PC-3 (cell line): ENCODE measurements around the gene ADGRG3. TPM values are rescaled to one million over a fixed set of nuclear protein-coding genes. Genes with fewer than 3 reads are reported as not detected.

Experiments
- ATAC-seq: fragments of 200-7000 bp; cut with Tn5 transposase; 2 replicates; pipeline ENCODE4 v1.9.1; 2020; ENCODE audit warnings: mild to moderate bottlenecking, moderate library complexity
- BruUV-seq: library from RNA; stranded (reverse); fragments of 400-500 nt; replicated peaks from 2 replicates; lab custom pipeline; 2021; lab: Mats Ljungman, UMichigan
- CTCF ChIA-PET: fragments of 300-600 bp; sonication (Branson Sonifier 250); formaldehyde crosslinking; loops from one replicate; lab custom pipeline; 2022; ENCODE audit warnings: antibody characterized with exemption; lab: Charles Lee
- POLR2A ChIA-PET: fragments of 300-600 bp; sonication (Branson Sonifier 250); formaldehyde crosslinking; loops from one replicate; lab custom pipeline; 2022; ENCODE audit warnings: antibody characterized with exemption; ENCODE audit not compliant: unreplicated experiment; lab: Charles Lee
- DNase-seq: peaks from one replicate; pipeline ENCODE4 v3.0.0-alpha.2; 2015
- H2AFZ ChIP-seq: fragments of 300-600 bp; sonication (generic); 2 replicates; pipeline ENCODE4 v1.6.0; 2016; ENCODE audit warnings: antibody characterized with exemption, low read length
- H3F3A ChIP-seq: fragments of 300-600 bp; sonication (generic); one replicate; pipeline ENCODE4 v1.6.0; 2017; ENCODE audit warnings: antibody characterized with exemption, low read length, control low read depth, mild to moderate bottlenecking; ENCODE audit not compliant: unreplicated experiment
- H3K27ac ChIP-seq: fragments of 300-600 bp; sonication (generic); 2 replicates; pipeline ENCODE4 v1.5.1; 2016; ENCODE audit warnings: mild to moderate bottlenecking, low read length
- H3K27me3 ChIP-seq: fragments of 300-600 bp; sonication (generic); 2 replicates; pipeline ENCODE4 v1.6.1; 2016; ENCODE audit warnings: low read length, mixed read lengths
- H3K36me3 ChIP-seq: fragments of 300-600 bp; sonication (generic); 2 replicates; pipeline ENCODE4 v1.6.1; 2016; ENCODE audit warnings: low read depth, mixed run types, low read length, mixed read lengths
- H3K4me1 ChIP-seq: fragments of 300-600 bp; sonication (generic); 2 replicates; pipeline ENCODE4 v1.5.1; 2016; ENCODE audit warnings: low read length; ENCODE audit not compliant: insufficient read depth
- H3K4me2 ChIP-seq: fragments of 300-600 bp; sonication (generic); 2 replicates; pipeline ENCODE4 v1.6.0; 2016; ENCODE audit warnings: low read length
- H3K4me3 ChIP-seq: fragments of 300-600 bp; sonication (generic); 2 replicates; pipeline ENCODE4 v1.5.1; 2016; ENCODE audit warnings: mild to moderate bottlenecking, low read length, mixed read lengths
- H3K79me2 ChIP-seq: fragments of 300-600 bp; sonication (generic); 2 replicates; pipeline ENCODE4 v1.6.1; 2017; ENCODE audit warnings: low read length, mixed read lengths
- H3K9ac ChIP-seq: fragments of 300-600 bp; sonication (generic); 2 replicates; pipeline ENCODE4 v1.6.0; 2016; ENCODE audit warnings: mild to moderate bottlenecking, low read length
- H3K9me2 ChIP-seq: fragments of 300-600 bp; sonication (generic); replicated peaks from 2 replicates; pipeline ENCODE4 v1.6.1; 2016; ENCODE audit warnings: mixed run types, low read length, mixed read lengths
- H3K9me3 ChIP-seq: fragments of 300-600 bp; sonication (generic); 2 replicates; pipeline ENCODE4 v1.6.1; 2016; ENCODE audit warnings: low read length, mixed read lengths
- H4K20me1 ChIP-seq: fragments of 300-600 bp; sonication (generic); 2 replicates; pipeline ENCODE4 v1.6.1; 2016; ENCODE audit warnings: low read length, mixed read lengths
- EZH2 ChIP-seq: fragments of 300-600 bp; sonication (generic); IDR thresholded peaks from one replicate; pipeline ENCODE4 v1.6.1; 2017; ENCODE audit warnings: antibody characterized with exemption, mild to moderate bottlenecking, low read length; ENCODE audit not compliant: unreplicated experiment
- EZH2phosphoT487 ChIP-seq: fragments of 300-600 bp; sonication (generic); IDR thresholded peaks from 2 replicates; pipeline ENCODE4 v1.6.1; 2018; ENCODE audit warnings: mild to moderate bottlenecking, antibody characterized with exemption, low read length, borderline replicate concordance
- intact Hi-C: fragments of 100-400 bp; cut with micrococcal nuclease; formaldehyde crosslinking; loops from 2 replicates; pipeline ENCODE4 v1.9.0; 2023
- total RNA-seq: library from RNA; depleted of rRNA; stranded (reverse); fragments of >200 nt; gene quantifications from 2 replicates; pipeline ENCODE4 v1.2.3, GENCODE V29; 2014
- TF ChIP-seq, protein P1 (sequence below): fragments of 300-600 bp; sonication (generic); conservative IDR thresholded peaks from 2 replicates; pipeline ENCODE4 v1.5.1; 2017; ENCODE audit warnings: antibody characterized with exemption, low read depth, mild to moderate bottlenecking, low read length

ADGRG3 gene
- total RNA-seq, 1 experiment from 2014 or later: not detected

GRCh38 chr16:57658130-57658877 is 9.8 kb upstream of the ADGRG3 start:
- peaks cover 6% of the 10 kb centered on the region; the same call in 1 of the 2 replicates for H3K36me3 ChIP-seq

GRCh38 chr16:57658878-57659674 is 9.0 kb upstream of the ADGRG3 start:
- no peak overlapping the region for H2AFZ ChIP-seq
- H3K4me2 ChIP-seq: no peak overlapping the region
- TF ChIP-seq, protein P1, sequence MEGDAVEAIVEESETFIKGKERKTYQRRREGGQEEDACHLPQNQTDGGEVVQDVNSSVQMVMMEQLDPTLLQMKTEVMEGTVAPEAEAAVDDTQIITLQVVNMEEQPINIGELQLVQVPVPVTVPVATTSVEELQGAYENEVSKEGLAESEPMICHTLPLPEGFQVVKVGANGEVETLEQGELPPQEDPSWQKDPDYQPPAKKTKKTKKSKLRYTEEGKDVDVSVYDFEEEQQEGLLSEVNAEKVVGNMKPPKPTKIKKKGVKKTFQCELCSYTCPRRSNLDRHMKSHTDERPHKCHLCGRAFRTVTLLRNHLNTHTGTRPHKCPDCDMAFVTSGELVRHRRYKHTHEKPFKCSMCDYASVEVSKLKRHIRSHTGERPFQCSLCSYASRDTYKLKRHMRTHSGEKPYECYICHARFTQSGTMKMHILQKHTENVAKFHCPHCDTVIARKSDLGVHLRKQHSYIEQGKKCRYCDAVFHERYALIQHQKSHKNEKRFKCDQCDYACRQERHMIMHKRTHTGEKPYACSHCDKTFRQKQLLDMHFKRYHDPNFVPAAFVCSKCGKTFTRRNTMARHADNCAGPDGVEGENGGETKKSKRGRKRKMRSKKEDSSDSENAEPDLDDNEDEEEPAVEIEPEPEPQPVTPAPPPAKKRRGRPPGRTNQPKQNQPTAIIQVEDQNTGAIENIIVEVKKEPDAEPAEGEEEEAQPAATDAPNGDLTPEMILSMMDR: no peak
- TF ChIP-seq EZH2phosphoT487 (no peak), EZH2 (no peak)
- H3K9ac ChIP-seq: no peak overlapping the region
- no TSS peak for BruUV-seq
- intact Hi-C loops: no loop called here
- no peaks in the 10 kb centered on the region for H3K79me2 ChIP-seq
- H3K36me3 ChIP-seq: peaks cover 6% of the 10 kb centered on the region; the same call in 1 of the 2 replicates
- no peaks in the 10 kb centered on the region for H3K9me3 ChIP-seq
- H3K4me3 ChIP-seq: no peak overlapping the region
- no peaks in the 10 kb centered on the region for H3K27me3 ChIP-seq
- ChIA-PET CTCF (no interaction called here), POLR2A (no interaction called here)
- no peaks in the 10 kb centered on the region for H3F3A ChIP-seq
- no peaks in the 10 kb centered on the region for H3K9me2 ChIP-seq
- H4K20me1 ChIP-seq: no peaks in the 10 kb centered on the region
- peaks cover 3% of the 10 kb centered on the region; the same call in 1 of the 2 replicates for H3K4me1 ChIP-seq
- DNase-seq: no peak
- no peak for ATAC-seq
- H3K27ac ChIP-seq: no peak overlapping the region

More at GRCh38 chr16:57658130-57658877, 9.8 kb upstream of the ADGRG3 start:
- no peak overlapping the region for H3K9ac ChIP-seq
- DNase-seq (no peak), ATAC-seq (no peak)
- no peak overlapping the region for H3K27ac ChIP-seq
- H3K79me2 ChIP-seq: no peaks in the 10 kb centered on the region
- H3K4me3 ChIP-seq: no peak overlapping the region
- ChIA-PET POLR2A (no interaction called here), CTCF (no interaction called here)
- peaks cover 3% of the 10 kb centered on the region; the same call in 1 of the 2 replicates for H3K4me1 ChIP-seq
- TF ChIP-seq, protein P1: no peak
- TF ChIP-seq EZH2phosphoT487: no peak
- no peak for TF ChIP-seq EZH2
- H4K20me1 ChIP-seq: no peaks in the 10 kb centered on the region
- no TSS peak for BruUV-seq
- H3K27me3 ChIP-seq: no peaks in the 10 kb centered on the region
- intact Hi-C loops: no loop called here
- H3K9me2 ChIP-seq: no peaks in the 10 kb centered on the region
- H2AFZ ChIP-seq: no peak overlapping the region
- H3K9me3 ChIP-seq: no peaks in the 10 kb centered on the region
- no peak overlapping the region for H3K4me2 ChIP-seq
- H3F3A ChIP-seq: no peaks in the 10 kb centered on the region
